ENCODE results near the gene PFKFB4.

Gene PFKFB4

DNA sequence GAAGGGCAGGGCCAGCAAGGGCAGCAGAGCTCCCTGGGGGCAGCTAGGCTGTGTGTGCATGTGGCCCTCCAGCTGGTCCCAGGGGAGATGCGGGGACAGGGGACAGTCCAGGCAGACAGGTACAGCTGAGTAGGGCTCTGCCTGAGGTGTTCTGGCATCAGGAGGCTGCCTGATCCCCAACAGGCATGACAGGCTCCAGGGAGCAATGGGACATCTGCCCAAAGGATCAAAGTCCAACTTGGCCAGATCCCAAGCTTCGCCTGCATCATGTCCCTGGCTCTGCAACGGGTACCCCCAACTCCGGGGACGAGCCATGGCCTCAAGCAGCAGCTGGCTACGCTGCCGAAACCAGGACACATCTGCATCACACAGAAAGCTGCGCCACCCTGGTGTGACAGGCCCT is 88.3 kb downstream of the PFKFB4 start:
- H3K27me3 ChIP-seq (replicated peaks) = no peaks in the 10 kb centered on the region
- no peak for DNase-seq
- TF ChIP-seq, protein P1, sequence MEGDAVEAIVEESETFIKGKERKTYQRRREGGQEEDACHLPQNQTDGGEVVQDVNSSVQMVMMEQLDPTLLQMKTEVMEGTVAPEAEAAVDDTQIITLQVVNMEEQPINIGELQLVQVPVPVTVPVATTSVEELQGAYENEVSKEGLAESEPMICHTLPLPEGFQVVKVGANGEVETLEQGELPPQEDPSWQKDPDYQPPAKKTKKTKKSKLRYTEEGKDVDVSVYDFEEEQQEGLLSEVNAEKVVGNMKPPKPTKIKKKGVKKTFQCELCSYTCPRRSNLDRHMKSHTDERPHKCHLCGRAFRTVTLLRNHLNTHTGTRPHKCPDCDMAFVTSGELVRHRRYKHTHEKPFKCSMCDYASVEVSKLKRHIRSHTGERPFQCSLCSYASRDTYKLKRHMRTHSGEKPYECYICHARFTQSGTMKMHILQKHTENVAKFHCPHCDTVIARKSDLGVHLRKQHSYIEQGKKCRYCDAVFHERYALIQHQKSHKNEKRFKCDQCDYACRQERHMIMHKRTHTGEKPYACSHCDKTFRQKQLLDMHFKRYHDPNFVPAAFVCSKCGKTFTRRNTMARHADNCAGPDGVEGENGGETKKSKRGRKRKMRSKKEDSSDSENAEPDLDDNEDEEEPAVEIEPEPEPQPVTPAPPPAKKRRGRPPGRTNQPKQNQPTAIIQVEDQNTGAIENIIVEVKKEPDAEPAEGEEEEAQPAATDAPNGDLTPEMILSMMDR (IDR thresholded peaks at IDR 0.05; ENCODE audit: low read depth, low read length, missing control alignments) = no peak
- H3K4me3 ChIP-seq (ENCODE audit: low read depth, low read length) = no peak overlapping the region
- H3K36me3 ChIP-seq (replicated peaks) = peaks cover 30% of the 10 kb centered on the region
- no peak overlapping the region for H3K27ac ChIP-seq
- in situ Hi-C loops (cut with HindIII; ENCODE audit: low pct_ligation_motif_present, low sequenced_read_pairs) = no loop called here

Data from brain microvascular endothelial cell (primary cell).